CD4-positive, alpha-beta T cell treated with Interleukin-4 for 1 hour (primary cell): ENCODE data around the gene SMAD3.

Experiments
- DNase-seq, 2 donors: peaks; one replicate each; pipeline ENCODE4 v3.0.0-alpha.2; 2020 to 2022

Gene SMAD3

GRCh38 chr15:67097930-67098740, 32.7 kb downstream of the SMAD3 start:
- peak in 1 of 2 donors; percentile 63 for DNase-seq

GRCh38 chr15:67098768-67099282, 33.4 kb downstream of the SMAD3 start:
- DNase-seq, result no peak

- DNase-seq, result no peak
These were observed 34.9 kb downstream of the SMAD3 start for GRCh38 chr15:67100124-67100791.

DNA sequence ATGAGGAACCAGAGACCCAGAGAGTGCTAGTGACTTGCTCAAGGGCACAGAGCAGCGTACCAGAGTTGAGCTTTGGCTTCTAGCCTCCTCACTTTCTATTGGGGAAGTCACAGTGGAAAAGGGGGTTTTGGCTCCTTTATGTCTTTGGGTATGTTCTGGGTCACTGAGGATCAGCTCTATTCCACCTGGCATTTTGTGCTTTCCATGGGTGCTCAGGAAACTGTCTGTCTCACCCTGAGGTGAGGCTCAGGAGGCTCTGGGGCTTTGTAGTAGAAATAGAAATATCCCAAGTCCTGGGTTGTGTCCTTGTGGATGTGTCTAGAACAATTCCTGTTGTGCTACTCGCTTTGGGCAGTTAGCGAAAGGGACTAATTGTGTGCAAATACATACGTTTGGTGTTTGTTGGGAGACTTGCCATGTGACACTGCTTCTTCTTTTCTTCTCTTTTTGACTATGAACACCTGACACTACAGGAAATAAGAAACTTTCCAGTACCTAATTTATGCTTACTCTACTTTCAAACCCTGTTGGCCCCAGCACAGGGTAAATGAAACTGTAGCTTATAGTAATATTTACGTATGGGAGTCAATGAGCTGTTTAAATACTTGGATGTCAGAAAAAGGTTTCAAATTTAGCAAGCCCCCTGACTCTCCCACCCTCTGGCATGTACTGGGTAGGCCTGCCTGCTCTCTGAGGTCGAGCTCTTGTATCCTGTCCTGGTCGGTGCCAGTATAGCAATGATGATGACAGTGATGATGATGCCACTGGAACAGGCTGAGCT, 35.6 kb downstream of the SMAD3 start:
- peak in 1 of 2 donors; percentile 61 for DNase-seq

GRCh38 chr15:67101911-67102598, 36.7 kb downstream of the SMAD3 start:
- peak in 1 of 2 donors; percentile 85 for DNase-seq

- DNase-seq, result no peak
These were observed 37.2 kb downstream of the SMAD3 start for GRCh38 chr15:67102599-67102929.

DNA sequence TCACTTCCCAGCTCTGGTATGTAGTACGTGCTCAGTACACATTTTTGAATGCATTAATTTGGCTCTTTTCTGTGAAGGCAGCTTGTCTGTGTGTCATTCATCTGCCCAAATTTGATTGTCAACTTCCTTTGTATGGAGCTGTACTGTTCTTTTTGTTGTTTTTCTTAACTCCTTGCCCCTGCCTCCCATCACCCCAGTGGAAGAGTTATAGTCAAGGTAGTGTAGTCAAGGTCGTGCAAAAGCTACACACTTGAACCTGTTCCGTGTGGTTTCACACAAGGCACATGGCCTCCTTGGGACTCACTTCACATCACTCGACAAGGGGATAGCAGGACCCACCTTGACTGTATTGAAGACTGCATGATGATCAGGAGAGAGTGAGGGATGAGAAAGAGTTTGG, 37.6 kb downstream of the SMAD3 start:
- no peak for DNase-seq

- DNase-seq, result no peak
These were observed 38.0 kb downstream of the SMAD3 start for GRCh38 chr15:67103432-67103831.

DNA sequence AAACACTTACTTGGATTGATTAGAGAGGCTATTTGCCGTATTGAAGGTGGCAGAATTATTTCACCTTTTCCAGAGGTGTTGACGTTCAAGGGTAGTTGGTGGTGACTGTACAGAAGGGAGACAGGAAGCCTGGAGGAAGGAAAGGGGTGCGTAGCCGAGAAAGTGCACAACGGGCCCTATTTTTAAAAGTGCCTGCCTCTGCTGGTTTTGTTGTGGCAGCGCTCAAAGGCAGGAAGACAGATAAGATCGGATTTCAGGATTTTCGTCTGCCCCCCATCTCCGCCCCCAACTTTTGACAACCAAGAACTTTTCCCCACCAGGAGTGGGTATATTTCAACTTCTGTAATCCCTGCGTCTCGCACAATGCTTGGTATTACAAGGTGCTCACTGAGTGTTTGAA, 38.5 kb downstream of the SMAD3 start:
- DNase-seq, result no peak

DNA sequence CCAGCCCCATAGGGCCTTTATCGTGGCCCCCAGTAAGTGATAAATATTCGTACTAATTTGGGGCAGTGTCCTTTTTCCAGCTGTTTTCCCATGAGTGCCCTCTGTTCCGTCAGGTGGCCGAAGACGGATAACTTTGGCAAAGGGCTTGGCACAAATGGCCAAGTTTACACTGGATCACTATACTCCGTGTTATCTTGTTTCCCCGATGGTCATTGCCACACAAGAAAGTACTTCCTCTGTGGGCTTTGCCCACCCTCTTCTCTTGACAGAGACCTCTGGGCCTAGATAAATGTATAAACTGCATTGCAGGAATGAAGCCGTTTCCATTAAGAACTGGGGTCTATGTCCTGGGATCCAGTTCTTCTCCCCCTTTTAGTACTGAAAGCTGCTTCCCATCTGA, 39.1 kb downstream of the SMAD3 start:
- no peak for DNase-seq

DNA sequence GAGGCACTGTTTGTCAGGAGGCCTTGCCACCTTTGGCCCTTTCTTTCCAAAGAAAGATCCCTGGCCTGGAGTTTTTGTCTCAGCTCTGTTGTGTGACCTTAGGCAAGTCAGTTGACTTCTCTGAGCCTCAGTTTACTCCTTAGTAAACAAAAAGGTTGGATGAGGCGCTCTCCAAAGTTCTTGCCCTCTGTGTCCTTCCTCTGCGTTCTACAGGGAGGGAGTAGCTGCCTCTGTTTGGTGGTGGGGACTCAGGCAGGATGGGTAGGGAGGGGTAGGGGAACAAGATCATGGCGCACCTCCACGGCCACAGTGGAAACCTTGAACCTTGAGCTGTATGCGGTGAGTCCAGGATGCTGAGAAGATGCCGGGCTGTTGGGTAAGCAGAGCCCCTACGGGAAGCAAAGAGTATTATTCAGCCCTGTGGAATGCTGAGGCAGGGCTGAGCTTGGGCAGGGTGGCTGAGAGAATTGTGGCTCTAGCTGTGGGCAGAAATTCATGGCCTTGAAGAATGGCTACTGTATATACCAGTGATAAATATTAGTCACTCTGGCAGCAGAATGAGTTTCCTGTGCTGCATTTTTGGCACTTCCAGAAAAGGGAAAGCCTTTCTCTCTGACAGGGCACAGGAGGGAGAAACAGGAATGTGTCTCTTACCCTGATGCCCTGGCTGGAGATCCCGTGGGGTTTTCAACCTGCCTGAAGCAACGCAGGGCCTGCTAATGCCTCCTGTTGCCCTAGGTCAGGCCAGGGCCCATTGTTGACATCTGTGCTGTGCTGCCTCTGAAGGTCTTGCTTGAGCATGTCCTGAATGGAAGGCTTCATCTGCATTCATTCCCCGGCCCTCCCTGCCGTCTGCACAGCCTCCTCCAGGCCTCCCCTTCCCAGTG, 39.9 kb downstream of the SMAD3 start:
- DNase-seq, result no peak

DNA sequence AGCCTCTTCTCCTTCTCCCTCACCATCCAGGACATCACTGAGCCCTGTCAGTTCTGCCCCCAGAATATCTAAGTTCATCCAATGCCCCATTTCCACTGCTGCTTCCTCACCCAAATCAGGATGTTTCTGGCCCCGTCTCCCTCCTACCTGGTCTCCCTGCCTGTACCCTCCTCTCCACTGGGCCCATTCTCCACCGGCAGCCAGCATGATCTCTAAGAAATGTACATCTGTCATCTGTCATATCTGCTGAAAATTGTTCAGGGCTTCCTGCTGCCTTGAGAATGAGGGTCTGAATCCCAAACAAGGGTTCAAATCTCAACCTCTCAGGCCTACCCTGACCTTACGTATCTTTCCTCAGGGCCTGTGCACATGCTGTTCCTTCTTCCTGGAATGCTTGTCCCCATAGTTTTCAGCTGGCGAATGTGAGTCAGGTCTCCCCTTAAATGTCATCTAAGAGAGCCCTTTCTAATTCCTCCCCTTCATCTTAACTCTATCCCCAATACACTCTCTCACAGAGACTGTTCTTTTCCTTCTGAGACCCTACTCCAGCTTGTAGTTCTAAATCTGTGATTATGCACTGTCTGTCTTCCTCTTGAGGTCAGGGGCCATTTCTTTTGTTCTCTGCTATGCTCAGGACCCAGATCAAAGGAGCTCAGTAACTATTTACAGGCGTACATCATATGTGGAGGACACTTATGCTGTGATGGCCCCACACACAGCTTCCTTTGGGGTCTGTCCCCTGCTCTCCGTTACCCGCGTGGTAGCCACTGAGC, 40.8 kb downstream of the SMAD3 start:
- DNase-seq, result no peak

- DNase-seq, result no peak
These were observed 41.3 kb downstream of the SMAD3 start for GRCh38 chr15:67106764-67107013.

DNA sequence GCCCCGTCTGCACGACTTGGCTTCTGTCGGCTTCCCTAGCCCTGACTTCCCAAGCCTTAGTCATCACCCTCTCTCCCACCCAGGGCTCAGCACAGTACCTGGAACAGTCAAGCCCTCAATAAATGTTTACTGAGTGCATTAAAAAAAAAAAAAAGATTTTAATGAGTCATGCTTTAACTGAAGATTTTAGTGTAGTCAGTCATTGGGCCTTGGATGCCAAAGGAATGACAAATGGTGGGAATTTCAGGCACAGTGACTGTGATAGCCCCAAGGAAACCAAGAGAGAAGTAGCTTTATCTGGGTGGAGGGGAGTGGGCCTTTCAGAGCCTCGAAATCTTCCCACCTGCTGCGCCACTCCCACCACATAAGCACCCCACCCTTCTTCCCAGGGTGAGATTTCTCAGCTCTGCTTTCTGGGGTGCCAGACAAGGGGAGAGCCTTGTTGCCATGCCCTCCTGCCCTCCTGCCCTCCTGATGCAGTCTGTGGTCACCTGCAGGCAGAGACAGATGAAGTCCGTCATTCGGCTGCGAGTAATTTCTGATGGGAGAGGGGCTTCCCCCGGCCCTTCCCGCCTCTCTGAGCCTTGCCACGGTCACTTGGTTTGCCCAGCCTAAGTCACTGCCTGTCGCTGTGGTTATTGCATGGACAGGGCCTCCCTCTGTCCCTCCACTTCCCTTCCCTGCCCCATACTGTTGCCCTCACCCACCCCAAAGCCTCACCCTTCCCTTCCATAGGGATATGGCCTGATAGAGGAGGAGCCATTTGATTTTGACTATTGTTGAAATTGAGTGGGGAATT, 41.8 kb downstream of the SMAD3 start:
- no peak for DNase-seq

- DNase-seq, result no peak
These were observed 42.9 kb downstream of the SMAD3 start for GRCh38 chr15:67108122-67108961.

DNA sequence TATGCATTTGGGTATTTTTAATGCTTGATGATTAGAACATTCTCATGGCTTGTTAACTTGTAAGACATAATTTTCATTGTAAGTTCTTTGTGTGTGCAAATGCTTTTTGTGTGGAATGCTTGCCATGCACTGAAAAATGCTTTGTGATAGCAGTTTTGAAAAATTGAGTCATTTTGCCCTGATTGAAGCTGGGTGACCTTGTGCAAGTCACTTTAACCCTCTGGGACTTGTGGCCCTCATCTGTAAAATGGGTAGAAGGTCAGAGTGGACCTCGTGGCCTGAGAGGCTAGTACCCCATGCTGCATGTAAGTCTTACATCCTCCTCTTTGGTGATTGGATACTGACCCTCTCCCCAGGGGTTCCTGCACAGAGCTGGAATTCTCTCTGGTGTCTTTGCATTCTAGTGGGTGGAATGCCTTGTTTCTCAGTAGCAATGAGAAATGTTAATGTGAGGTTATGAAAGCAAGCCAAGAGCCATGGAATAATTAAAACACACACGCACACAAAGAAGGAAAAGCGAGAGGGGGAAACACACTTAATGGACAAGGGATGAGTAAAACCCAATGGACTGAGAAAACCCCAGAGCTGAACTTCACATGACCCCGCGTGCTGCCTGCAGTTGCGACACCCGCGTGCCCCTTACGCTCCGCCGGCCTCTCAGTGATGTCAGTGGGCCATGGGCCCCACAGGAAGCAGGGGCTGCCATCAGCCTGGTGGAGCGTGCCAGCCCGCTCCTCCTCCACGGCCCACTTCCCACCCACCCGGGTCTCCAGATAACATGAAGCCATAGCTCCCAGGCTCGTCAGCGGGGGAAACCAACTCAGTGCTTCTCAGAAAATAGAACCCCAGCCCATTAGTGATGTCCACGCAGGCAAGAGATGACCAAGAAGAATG, 44.0 kb downstream of the SMAD3 start:
- DNase-seq, result peak in 1 of 2 donors; percentile 85

- DNase-seq, result peak in 1 of 2 donors; percentile 59
These were observed 45.0 kb downstream of the SMAD3 start for GRCh38 chr15:67110361-67110781.
